Subcutaneous adipose tissue (tissue), 4 donors: ENCODE data around the gene FYB2. TPM values are rescaled to one million over a fixed set of nuclear protein-coding genes. Genes with fewer than 3 reads are reported as not detected.

Experiments
- CTCF ChIP-seq: fragments of 450-650 bp; IDR thresholded peaks from one replicate; pipeline ENCODE4 v1.5.1; 2016; ENCODE audit warnings: low read depth, mild to moderate bottlenecking, control low read depth, antibody characterized with exemption, moderate library complexity
- total RNA-seq, 4 donors: library from RNA; depleted of rRNA; stranded (reverse); fragments of >200 nt; gene quantifications; one replicate each; pipeline ENCODE4 v1.1.0, GENCODE V29; 2016

Gene FYB2
- total RNA-seq, 4 donors from 2014 or later: not detected

GRCh38 chr1:56671542-56671941 lies 147.7 kb downstream of the FYB2 start:
- TF ChIP-seq CTCF: no peak

- TF ChIP-seq CTCF: no peak
These were observed 148.1 kb downstream of the FYB2 start for GRCh38 chr1:56671085-56671484.

DNA sequence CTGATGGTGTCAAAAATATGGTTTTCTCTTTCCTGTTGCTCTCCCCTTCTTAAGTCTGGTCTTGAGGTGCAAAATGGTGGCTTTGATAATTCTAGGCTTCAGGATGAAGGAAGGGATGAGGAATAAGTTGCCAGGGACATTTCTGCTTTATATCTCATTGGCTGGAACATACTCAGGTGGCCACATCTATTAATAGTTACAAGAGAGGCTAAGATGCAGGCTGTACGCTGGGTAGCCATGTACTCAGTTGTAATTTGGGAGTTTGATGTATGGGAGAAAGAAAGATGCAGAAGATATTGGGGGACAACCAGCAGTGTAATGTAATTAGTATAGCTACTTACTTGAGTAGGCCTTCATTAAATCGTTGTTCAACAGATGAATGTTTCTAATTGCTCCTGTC lies 148.9 kb downstream of the FYB2 start:
- TF ChIP-seq CTCF: no peak

Other genes with a start within 250 kb of the FYB2 start
- gene PLPP3, start 239.8 kb downstream of the FYB2 start, total RNA-seq: 100 to 1,000 TPM; 149 to 309 (median 238) TPM
- 1 to 10 TPM; 1.6 to 3.0 (median 2.1) TPM for gene PRKAA2, start 174.1 kb downstream of the FYB2 start, total RNA-seq
- not detected for gene C8A, start 35.4 kb upstream of the FYB2 start, total RNA-seq
- gene C8B, start 146.6 kb upstream of the FYB2 start, total RNA-seq: not detected